ENCODE results near the gene GPR45. TPM values are rescaled to one million over a fixed set of nuclear protein-coding genes. Genes with fewer than 3 reads are reported as not detected.

GPR45 gene
- total RNA-seq = not detected

GRCh38 chr2:105241443-105241842 is at the start of gene GPR45:
GPR45 (plus strand) TSS chr2:105241743; CDS start chr2:105241859, 116 bp downstream.
- H3K4me3 Mint-ChIP-seq = no peak within 1 kb of the TSS
- no peaks in the 10 kb centered on the region for H3K4me1 Mint-ChIP-seq (ENCODE audit: low read depth)
- H3K9me3 Mint-ChIP-seq = no peaks in the 10 kb centered on the region
- no peak for ATAC-seq (replicated peaks in 1 of 2)
- DNase-seq = no peak
- no peaks in the 10 kb centered on the region for H3K36me3 Mint-ChIP-seq (ENCODE audit: insufficient read depth in 2 of 2)
- H3K27ac Mint-ChIP-seq = no peak within 1 kb of the TSS
- H3K27me3 Mint-ChIP-seq (ENCODE audit: low read depth) = peaks cover 10% of the 10 kb centered on the region

GRCh38 chr2:105194022-105194675 is 47.4 kb upstream of the GPR45 start:
- Mint-ChIP-seq H3K4me1 (ENCODE audit: low read depth) (peaks cover 1% of the 10 kb centered on the region), H3K4me3 (no peak overlapping the region), H3K27me3 (ENCODE audit: low read depth) (peaks cover 35% of the 10 kb centered on the region), H3K36me3 (ENCODE audit: insufficient read depth in 2 of 2) (peaks cover 2 to 5% of the 10 kb centered on the region in 2 donors), H3K27ac (no peak overlapping the region), H3K9me3 (peaks cover 7 to 10% of the 10 kb centered on the region in 2 donors)
- ATAC-seq (replicated peaks in 1 of 2) (no peak), DNase-seq (no peak)

- ATAC-seq (replicated peaks in 1 of 2) = no peak
- H3K27me3 Mint-ChIP-seq (ENCODE audit: low read depth) = peaks cover 25% of the 10 kb centered on the region
- H3K4me1 Mint-ChIP-seq (ENCODE audit: low read depth) = no peaks in the 10 kb centered on the region
- no peak overlapping the region for H3K4me3 Mint-ChIP-seq
- H3K27ac Mint-ChIP-seq = no peak overlapping the region
- peaks cover 0 to 4% of the 10 kb centered on the region in 2 donors for H3K36me3 Mint-ChIP-seq (ENCODE audit: insufficient read depth in 2 of 2)
- no peak for DNase-seq
- peaks cover 6 to 12% of the 10 kb centered on the region in 2 donors for H3K9me3 Mint-ChIP-seq
Measured at GRCh38 chr2:105196651-105197050, 44.9 kb upstream of the GPR45 start.

GRCh38 chr2:105215586-105216192 is 25.9 kb upstream of the GPR45 start:
- Mint-ChIP-seq H3K4me1 (ENCODE audit: low read depth) (no peaks in the 10 kb centered on the region), H3K9me3 (no peaks in the 10 kb centered on the region), H3K27ac (no peak overlapping the region), H3K36me3 (ENCODE audit: insufficient read depth in 2 of 2) (no peaks in the 10 kb centered on the region), H3K4me3 (no peak overlapping the region), H3K27me3 (ENCODE audit: low read depth) (peaks cover 4% of the 10 kb centered on the region)
- no peak for DNase-seq
- ATAC-seq (replicated peaks in 1 of 2) = no peak

GRCh38 chr2:105220604-105221003 is 20.9 kb upstream of the GPR45 start:
- ATAC-seq (replicated peaks in 1 of 2) (no peak), DNase-seq (no peak)
- Mint-ChIP-seq H3K27me3 (ENCODE audit: low read depth) (peaks cover 17% of the 10 kb centered on the region), H3K27ac (no peak overlapping the region), H3K4me1 (ENCODE audit: low read depth) (no peaks in the 10 kb centered on the region), H3K9me3 (no peaks in the 10 kb centered on the region), H3K36me3 (ENCODE audit: insufficient read depth in 2 of 2) (no peaks in the 10 kb centered on the region), H3K4me3 (no peak overlapping the region)

- Mint-ChIP-seq H3K36me3 (ENCODE audit: insufficient read depth in 2 of 2) (no peaks in the 10 kb centered on the region), H3K27me3 (ENCODE audit: low read depth) (peaks cover 12% of the 10 kb centered on the region), H3K9me3 (no peaks in the 10 kb centered on the region), H3K27ac (no peak overlapping the region), H3K4me3 (no peak overlapping the region), H3K4me1 (ENCODE audit: low read depth) (no peaks in the 10 kb centered on the region)
- DNase-seq = no peak
- ATAC-seq (replicated peaks in 1 of 2) = no peak
Measured at GRCh38 chr2:105224444-105224843, 17.1 kb upstream of the GPR45 start.

GRCh38 chr2:105231232-105231619 is 10.3 kb upstream of the GPR45 start:
- Mint-ChIP-seq H3K4me1 (ENCODE audit: low read depth) (peaks cover 10% of the 10 kb centered on the region), H3K9me3 (no peaks in the 10 kb centered on the region)
- ATAC-seq (replicated peaks in 1 of 2) = no peak

GRCh38 chr2:105235388-105236059 is 6.0 kb upstream of the GPR45 start:
- Mint-ChIP-seq H3K9me3 (no peaks in the 10 kb centered on the region), H3K36me3 (ENCODE audit: insufficient read depth in 2 of 2) (no peaks in the 10 kb centered on the region), H3K27ac (no peak overlapping the region), H3K4me3 (no peak overlapping the region), H3K27me3 (ENCODE audit: low read depth) (peaks cover 15% of the 10 kb centered on the region), H3K4me1 (ENCODE audit: low read depth) (peaks cover 10% of the 10 kb centered on the region)
- peak; percentile 67 to 69 for DNase-seq
- ATAC-seq (replicated peaks in 1 of 2) = peak; percentile 77 to 83

More at GRCh38 chr2:105231232-105231619, 10.3 kb upstream of the GPR45 start:
- no peak for DNase-seq
- Mint-ChIP-seq H3K36me3 (ENCODE audit: insufficient read depth in 2 of 2) (no peaks in the 10 kb centered on the region), H3K4me3 (no peak overlapping the region), H3K27me3 (ENCODE audit: low read depth) (peaks cover 3% of the 10 kb centered on the region), H3K27ac (no peak overlapping the region)

GRCh38 chr2:105236060-105236424 is 5.5 kb upstream of the GPR45 start:
- DNase-seq (no peak), ATAC-seq (replicated peaks in 1 of 2) (no peak)
- H3K9me3 Mint-ChIP-seq = no peaks in the 10 kb centered on the region
- no peaks in the 10 kb centered on the region for H3K36me3 Mint-ChIP-seq (ENCODE audit: insufficient read depth in 2 of 2)
- H3K27me3 Mint-ChIP-seq (ENCODE audit: low read depth) = peaks cover 15% of the 10 kb centered on the region
- H3K4me1 Mint-ChIP-seq (ENCODE audit: low read depth) = peaks cover 10% of the 10 kb centered on the region
- no peak overlapping the region for H3K27ac Mint-ChIP-seq
- H3K4me3 Mint-ChIP-seq = no peak overlapping the region

- ATAC-seq (replicated peaks in 1 of 2) (no peak), DNase-seq (peak in 1 of 2 donors; percentile 8)
- no peak overlapping the region for H3K27ac Mint-ChIP-seq
- no peaks in the 10 kb centered on the region for H3K9me3 Mint-ChIP-seq
- peaks cover 10% of the 10 kb centered on the region for H3K4me1 Mint-ChIP-seq (ENCODE audit: low read depth)
- H3K36me3 Mint-ChIP-seq (ENCODE audit: insufficient read depth in 2 of 2) = no peaks in the 10 kb centered on the region
- H3K27me3 Mint-ChIP-seq (ENCODE audit: low read depth) = peaks cover 15% of the 10 kb centered on the region
- no peak overlapping the region for H3K4me3 Mint-ChIP-seq
Measured at GRCh38 chr2:105237045-105237765, 4.3 kb upstream of the GPR45 start.

- Mint-ChIP-seq H3K27ac (no peak overlapping the region), H3K4me1 (ENCODE audit: low read depth) (peaks cover 10% of the 10 kb centered on the region), H3K4me3 (no peak overlapping the region), H3K9me3 (no peaks in the 10 kb centered on the region), H3K36me3 (ENCODE audit: insufficient read depth in 2 of 2) (no peaks in the 10 kb centered on the region), H3K27me3 (ENCODE audit: low read depth) (peaks cover 15% of the 10 kb centered on the region)
- no peak for ATAC-seq (replicated peaks in 1 of 2)
- DNase-seq = no peak
Measured at GRCh38 chr2:105238664-105239240, 2.8 kb upstream of the GPR45 start.

- ATAC-seq (replicated peaks in 1 of 2) = no peak
- no peak overlapping the region for H3K4me3 Mint-ChIP-seq
Measured at GRCh38 chr2:105239924-105240323, 1.6 kb upstream of the GPR45 start.

More at GRCh38 chr2:105239924-105240323, 1.6 kb upstream of the GPR45 start:
- Mint-ChIP-seq H3K9me3 (no peaks in the 10 kb centered on the region), H3K27ac (no peak overlapping the region), H3K4me1 (ENCODE audit: low read depth) (peaks cover 10% of the 10 kb centered on the region), H3K27me3 (ENCODE audit: low read depth) (peaks cover 15% of the 10 kb centered on the region), H3K36me3 (ENCODE audit: insufficient read depth in 2 of 2) (no peaks in the 10 kb centered on the region)
- no peak for DNase-seq

Data from activated T-cell treated with anti-CD3 and anti-CD28 coated beads, Interleukin-2, amount 50 U/mL, for 72 hours (primary cell).